ENCODE data around the gene WBP4. TPM values are rescaled to one million over a fixed set of nuclear protein-coding genes. Genes with fewer than 3 reads are reported as not detected.

WBP4 gene
- total RNA-seq, 4 donors from 2014 or later = 8.8 to 16.2 (median 14.2) TPM

DNA sequence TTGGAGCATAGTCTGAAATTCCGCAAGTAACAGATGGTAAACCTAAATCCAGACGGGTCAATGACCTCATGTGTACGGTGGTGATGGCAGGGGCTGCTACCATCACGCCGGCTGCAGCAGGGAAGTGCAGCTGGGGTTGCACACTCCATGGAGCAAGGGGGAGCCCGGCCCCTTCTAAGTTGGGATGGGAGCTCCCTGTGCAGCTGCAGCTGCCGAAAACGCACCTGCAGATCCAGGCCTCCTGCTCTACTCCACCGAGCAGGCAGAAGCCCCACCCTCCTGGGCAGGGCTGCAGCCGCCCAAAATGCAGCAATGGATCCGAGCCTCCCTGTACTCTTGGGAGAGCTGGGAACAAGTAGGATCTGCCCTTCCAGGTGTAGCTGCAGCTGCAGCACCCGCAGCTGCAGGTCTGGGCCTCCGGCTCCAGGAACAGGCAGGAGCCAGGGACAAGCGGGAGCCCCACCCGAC, 45.8 kb downstream of the WBP4 start:
- no peaks in the 10 kb centered on the region for H3K4me1 ChIP-seq
- no peak for DNase-seq
- no peaks in the 10 kb centered on the region for H3K9me3 ChIP-seq
- H3K27me3 ChIP-seq = no peaks in the 10 kb centered on the region
- intact Hi-C loops (cut with DNase I; ENCODE audit: low total_unique reads) = no loop called here
- no peak overlapping the region for H3K4me3 ChIP-seq
- H3K36me3 ChIP-seq = no peaks in the 10 kb centered on the region
- H3K27ac ChIP-seq = no peak overlapping the region
- no peak for TF ChIP-seq CTCF (IDR thresholded peaks at IDR 0.05)

DNA sequence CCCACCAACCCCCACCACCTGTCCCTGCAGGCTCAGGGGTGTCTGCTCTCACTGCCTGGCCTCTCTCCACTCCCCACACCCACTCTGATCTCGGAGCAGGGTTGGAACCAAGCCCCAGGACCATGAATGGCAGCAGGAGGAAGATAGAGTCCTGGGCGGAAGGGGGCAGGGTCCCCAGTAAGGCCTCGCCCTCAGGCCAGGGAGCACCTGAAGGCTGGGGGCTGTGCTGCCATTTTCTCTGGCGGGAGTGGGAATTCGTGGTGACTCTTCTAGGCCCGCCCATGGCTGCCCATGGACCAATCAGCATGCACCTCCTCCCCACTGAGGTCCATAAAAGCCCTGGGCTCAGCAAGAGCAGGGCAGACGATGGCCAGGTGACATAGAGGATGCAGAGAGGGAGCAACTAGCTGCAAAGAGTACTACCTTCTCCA, 46.3 kb downstream of the WBP4 start:
- Histone ChIP-seq H3K36me3 (no peaks in the 10 kb centered on the region), H3K27me3 (no peaks in the 10 kb centered on the region), H3K9me3 (no peaks in the 10 kb centered on the region), H3K27ac (no peak overlapping the region), H3K4me1 (no peaks in the 10 kb centered on the region), H3K4me3 (no peak overlapping the region)
- intact Hi-C loops (cut with DNase I; ENCODE audit: low total_unique reads) = no loop called here
- TF ChIP-seq CTCF (IDR thresholded peaks at IDR 0.05) (no peak), POLR2A (IDR thresholded peaks at IDR 0.05) (no peak)
- DNase-seq = no peak

DNA sequence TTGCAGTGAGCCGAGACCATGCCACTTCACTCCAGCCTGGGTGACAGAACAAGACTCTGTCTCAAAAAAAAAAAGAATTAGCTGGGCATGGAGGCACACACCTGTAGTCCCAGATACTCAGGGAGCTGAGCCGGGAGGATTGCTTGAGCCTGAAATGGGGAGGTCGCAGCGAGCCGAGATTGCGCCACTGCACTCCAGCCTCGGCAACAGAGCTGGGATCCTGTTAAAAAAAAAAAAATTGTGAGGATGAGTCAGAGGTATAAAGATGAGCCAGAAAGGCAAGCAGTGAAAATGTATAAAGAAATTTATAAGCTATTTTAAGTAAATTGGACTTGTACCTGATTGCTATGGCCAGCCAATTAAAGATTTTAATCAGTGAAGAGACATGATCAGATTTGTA, 50.1 kb downstream of the WBP4 start:
- Histone ChIP-seq H3K4me3 (no peak overlapping the region), H3K36me3 (no peaks in the 10 kb centered on the region), H3K27me3 (no peaks in the 10 kb centered on the region), H3K9me3 (no peaks in the 10 kb centered on the region), H3K27ac (no peak overlapping the region), H3K4me1 (no peaks in the 10 kb centered on the region)
- peak; percentile 26 to 33 for DNase-seq
- intact Hi-C loops (cut with DNase I; ENCODE audit: low total_unique reads) = no loop called here
- TF ChIP-seq POLR2A (IDR thresholded peaks at IDR 0.05) (no peak), CTCF (IDR thresholded peaks at IDR 0.05) (no peak)

GRCh38 chr13:41117869-41118268, 56.6 kb downstream of the WBP4 start:
- DNase-seq = no peak
- Histone ChIP-seq H3K27me3 (no peaks in the 10 kb centered on the region), H3K9me3 (no peaks in the 10 kb centered on the region), H3K27ac (no peak overlapping the region), H3K4me3 (no peak overlapping the region), H3K36me3 (no peaks in the 10 kb centered on the region), H3K4me1 (no peaks in the 10 kb centered on the region)
- TF ChIP-seq POLR2A (IDR thresholded peaks at IDR 0.05) (no peak), CTCF (IDR thresholded peaks at IDR 0.05) (no peak)
- intact Hi-C loops (cut with DNase I; ENCODE audit: low total_unique reads) = no loop called here

DNA sequence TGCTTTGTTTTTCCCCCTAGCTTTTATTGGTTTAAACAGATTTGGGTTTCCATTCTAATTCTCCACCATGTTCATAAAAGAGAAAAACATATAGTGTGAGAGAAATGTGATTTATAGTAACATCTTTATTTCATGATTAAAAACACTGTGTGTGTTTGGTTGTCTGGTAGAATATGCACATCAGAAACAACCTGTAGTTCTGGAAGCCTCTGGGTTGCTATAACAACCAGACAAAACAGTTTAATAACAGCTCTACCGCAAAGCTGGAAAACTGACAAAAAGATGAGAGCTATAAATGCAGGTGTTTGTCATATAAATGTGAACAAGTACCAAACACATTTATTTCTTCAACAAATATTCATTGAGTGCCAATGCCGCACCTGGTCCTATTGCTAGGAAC, 61.5 kb downstream of the WBP4 start:
- H3K36me3 ChIP-seq = no peaks in the 10 kb centered on the region
- TF ChIP-seq POLR2A (IDR thresholded peaks at IDR 0.05) = no peak
- no peak for TF ChIP-seq CTCF (IDR thresholded peaks at IDR 0.05)
- H3K27me3 ChIP-seq = no peaks in the 10 kb centered on the region
- intact Hi-C loops (cut with DNase I; ENCODE audit: low total_unique reads) = no loop called here
- H3K9me3 ChIP-seq = no peaks in the 10 kb centered on the region
- H3K27ac ChIP-seq = no peak overlapping the region
- no peak for DNase-seq
- no peaks in the 10 kb centered on the region for H3K4me1 ChIP-seq
- H3K4me3 ChIP-seq = no peak overlapping the region

Data from uterus (tissue), 4 donors.